ENCODE data around the gene TBC1D10B. TPM values are rescaled to one million over a fixed set of nuclear protein-coding genes. Genes with fewer than 3 reads are reported as not detected.
"Not testable (repeated sequence)": the region's sequence is repeated elsewhere in the genome, so short reads cannot be mapped to it uniquely, and the experiment has no call there.

TBC1D10B gene
- total RNA-seq, 1 donor from 2014 or later: 25.6 TPM

- not testable (repeated sequence) for DNase-seq
These were observed 46.1 kb downstream of the TBC1D10B start for GRCh38 chr16:30324220-30324619.

GRCh38 chr16:30318647-30319046, 51.6 kb downstream of the TBC1D10B start:
- not testable (repeated sequence) for DNase-seq

GRCh38 chr16:30310937-30311336, 59.4 kb downstream of the TBC1D10B start:
- DNase-seq: not testable (repeated sequence)

- not testable (repeated sequence) for DNase-seq
These were observed 61.0 kb downstream of the TBC1D10B start for GRCh38 chr16:30309255-30309654.

Small RNA genes within 50 kb of the gene (small RNA-seq; reads per million reads assigned to genes)
- gene RF00406: 0.09 reads per million

Other genes starting within 250 kb of the TBC1D10B start
- 25.7 TPM for gene MAPK3, start 247.3 kb downstream of the TBC1D10B start, total RNA-seq
- gene CORO1A, start 186.9 kb downstream of the TBC1D10B start, total RNA-seq: 15.9 TPM
- 12.5 TPM for gene BOLA2B, start 176.8 kb downstream of the TBC1D10B start, total RNA-seq
- 13.9 TPM for gene SLX1A, start 176.6 kb downstream of the TBC1D10B start, total RNA-seq
- gene SULT1A3, start 171.2 kb downstream of the TBC1D10B start, total RNA-seq: 2.3 TPM
- gene NPIPB13, start 122.0 kb downstream of the TBC1D10B start, total RNA-seq: 0.78 TPM
- gene CD2BP2, start 15.2 kb downstream of the TBC1D10B start, total RNA-seq: 39.8 TPM
- 6.1 TPM for gene MYL11, start 4.3 kb upstream of the TBC1D10B start, total RNA-seq
- gene SEPTIN1, start 12.1 kb upstream of the TBC1D10B start, total RNA-seq: under 0.01 TPM
- gene ZNF48, start 24.9 kb upstream of the TBC1D10B start, total RNA-seq: 32.0 TPM
- 6.9 TPM for gene ZNF771, start 37.1 kb upstream of the TBC1D10B start, total RNA-seq
- 29.8 TPM for gene DCTPP1, start 59.5 kb upstream of the TBC1D10B start, total RNA-seq
- 12.3 TPM for gene SEPHS2, start 75.4 kb upstream of the TBC1D10B start, total RNA-seq
- 1.1 TPM for gene ITGAL, start 102.2 kb upstream of the TBC1D10B start, total RNA-seq
- gene ZNF768, start 156.1 kb upstream of the TBC1D10B start, total RNA-seq: 28.4 TPM
- 12.6 TPM for gene ZNF747, start 164.4 kb upstream of the TBC1D10B start, total RNA-seq
- gene ZNF764, start 187.9 kb upstream of the TBC1D10B start, total RNA-seq: 6.9 TPM
- gene ZNF688, start 201.2 kb upstream of the TBC1D10B start, total RNA-seq: 5.9 TPM
- gene ZNF785, start 215.2 kb upstream of the TBC1D10B start, total RNA-seq: 16.1 TPM
- 8.9 TPM for gene ZNF689, start 239.9 kb upstream of the TBC1D10B start, total RNA-seq

All from occipital lobe (tissue), 3 donors.